Smooth muscle cell (in vitro differentiated cells): Measurements from ENCODE around the gene EIF3F. TPM values are rescaled to one million over a fixed set of nuclear protein-coding genes. Genes with fewer than 3 reads are reported as not detected.

Source experiments
- DNase-seq: peaks from one replicate; lab custom pipeline; 2025; ENCODE audit not compliant: unreplicated experiment; lab: John Stamatoyannopoulos, UW
- H2AFZ ChIP-seq: fragments of 200-600 bp; sonication (generic); 2 replicates; pipeline ENCODE4 v1.6.0; 2016; ENCODE audit warnings: antibody characterized with exemption, low read depth, mild to moderate bottlenecking
- H3F3A ChIP-seq: fragments of 200-600 bp; sonication (generic); 2 replicates; pipeline ENCODE4 v1.6.0; 2017; ENCODE audit warnings: antibody characterized with exemption, low read depth
- H3K27ac ChIP-seq: fragments of 200-600 bp; sonication (generic); 2 replicates; pipeline ENCODE4 v1.5.1; 2016; ENCODE audit warnings: low read depth, mild to moderate bottlenecking
- H3K27me3 ChIP-seq: fragments of 200-600 bp; sonication (generic); 2 replicates; pipeline ENCODE4 v1.6.1; 2016; ENCODE audit warnings: low read depth, mild to moderate bottlenecking
- H3K36me3 ChIP-seq: fragments of 200-600 bp; sonication (generic); 2 replicates; pipeline ENCODE4 v1.5.1; 2016; ENCODE audit warnings: low read depth
- H3K4me1 ChIP-seq: fragments of 200-600 bp; sonication (generic); 2 replicates; pipeline ENCODE4 v1.5.1; 2016; ENCODE audit warnings: low read depth
- H3K4me2 ChIP-seq: fragments of 200-600 bp; sonication (generic); 2 replicates; pipeline ENCODE4 v1.6.0; 2016; ENCODE audit warnings: mild to moderate bottlenecking
- H3K4me3 ChIP-seq: fragments of 200-600 bp; sonication (generic); 2 replicates; pipeline ENCODE4 v1.5.1; 2016; ENCODE audit warnings: mild to moderate bottlenecking
- H3K79me2 ChIP-seq: fragments of 200-600 bp; sonication (generic); 2 replicates; pipeline ENCODE4 v1.6.0; 2016; ENCODE audit warnings: low read depth, mild to moderate bottlenecking
- H3K9ac ChIP-seq: fragments of 200-600 bp; sonication (generic); 2 replicates; pipeline ENCODE4 v1.6.0; 2016; ENCODE audit warnings: low read depth
- H3K9me3 ChIP-seq: fragments of 200-600 bp; sonication (generic); replicated peaks from 2 replicates; pipeline ENCODE4 v1.5.1; 2016; ENCODE audit warnings: low read depth
- H4K20me1 ChIP-seq: fragments of 200-600 bp; sonication (generic); 2 replicates; pipeline ENCODE4 v1.6.0; 2016; ENCODE audit warnings: low read depth
- CTCF ChIP-seq: fragments of 200-600 bp; sonication (generic); IDR thresholded peaks from 2 replicates; pipeline ENCODE4 v1.5.1; 2017; ENCODE audit warnings: borderline replicate concordance, mild to moderate bottlenecking, antibody characterized with exemption; ENCODE audit not compliant: insufficient read depth, poor library complexity, severe bottlenecking
- WGBS: methylation state at CpG from one replicate; pipeline ENCODE4 v1.1.7; 2016; ENCODE audit warnings: low lambda C conversion rate; 5-methylcytosine and 5-hydroxymethylcytosine counted together
- polyA plus RNA-seq: library from polyadenylated mRNA; unstranded; fragments of >200 nt; fragmentation: Nextera tagmentation; extraction: Ambion mirVana; gene quantifications from 2 replicates; pipeline ENCODE4 v1.2.1, GENCODE V29; 2016
- total RNA-seq: library from RNA; depleted of rRNA; stranded (reverse); fragments of >200 nt; gene quantifications from 2 replicates; pipeline ENCODE4 v1.2.3, GENCODE V29; 2014

EIF3F gene
- total and polyA plus RNA-seq, 2 experiments from 2014 or later: 148 to 199 TPM

- H3K79me2 ChIP-seq: no peaks in the 10 kb centered on the region
- TF ChIP-seq CTCF: no peak
- peaks cover 8% of the 10 kb centered on the region for H3F3A ChIP-seq
- H3K36me3 ChIP-seq: no peaks in the 10 kb centered on the region
- H3K27ac ChIP-seq: no peak overlapping the region
- H2AFZ ChIP-seq: no peak overlapping the region
- peaks cover 15% of the 10 kb centered on the region for H3K27me3 ChIP-seq
- H3K9ac ChIP-seq: no peak overlapping the region
- no peak for DNase-seq
- no peak overlapping the region for H3K4me2 ChIP-seq
- WGBS: 92% methylated on average over 8 of the region's 8 CpGs
- no peaks in the 10 kb centered on the region for H4K20me1 ChIP-seq
- H3K4me1 ChIP-seq: peaks cover 11% of the 10 kb centered on the region
- H3K4me3 ChIP-seq: no peak overlapping the region
- no peaks in the 10 kb centered on the region for H3K9me3 ChIP-seq
These were observed 43.5 kb downstream of the EIF3F start for GRCh38 chr11:8030526-8031247.

GRCh38 chr11:8031248-8032115 lies 44.3 kb downstream of the EIF3F start:
- no peaks in the 10 kb centered on the region for H4K20me1 ChIP-seq
- no peak for TF ChIP-seq CTCF

GRCh38 chr11:8032122-8032521 lies 45.0 kb downstream of the EIF3F start:
- H3K4me1 ChIP-seq: peaks cover 3% of the 10 kb centered on the region
- no peaks in the 10 kb centered on the region for H3K79me2 ChIP-seq
- H3K9ac ChIP-seq: no peak overlapping the region
- no peak overlapping the region for H3K27ac ChIP-seq
- no peaks in the 10 kb centered on the region for H3F3A ChIP-seq
- no peak for TF ChIP-seq CTCF
- H3K9me3 ChIP-seq: no peaks in the 10 kb centered on the region
- H3K36me3 ChIP-seq: no peaks in the 10 kb centered on the region
- H2AFZ ChIP-seq: no peak overlapping the region
- WGBS: 87% methylated on average over 10 of the region's 10 CpGs
- no peaks in the 10 kb centered on the region for H4K20me1 ChIP-seq
- no peak overlapping the region for H3K4me2 ChIP-seq
- H3K27me3 ChIP-seq: peaks cover 15% of the 10 kb centered on the region
- no peak for DNase-seq
- no peak overlapping the region for H3K4me3 ChIP-seq

More at GRCh38 chr11:8031248-8032115, 44.3 kb downstream of the EIF3F start:
- Histone ChIP-seq H3K9ac (no peak overlapping the region), H3K4me3 (no peak overlapping the region), H2AFZ (no peak overlapping the region), H3F3A (no peaks in the 10 kb centered on the region), H3K27me3 (peaks cover 15% of the 10 kb centered on the region), H3K79me2 (no peaks in the 10 kb centered on the region), H3K36me3 (no peaks in the 10 kb centered on the region), H3K9me3 (no peaks in the 10 kb centered on the region), H3K4me2 (no peak overlapping the region), H3K27ac (no peak overlapping the region), H3K4me1 (peaks cover 3% of the 10 kb centered on the region)
- 86% methylated on average over 30 of the region's 32 CpGs for whole genome bisulfite sequencing
- DNase-seq: no peak
